ENCODE measurements around the gene ADAMTS1. TPM values are rescaled to one million over a fixed set of nuclear protein-coding genes. Genes with fewer than 3 reads are reported as not detected.

The ADAMTS1 gene
- total RNA-seq, 1 experiment from 2014 or later, result 0.26 TPM

DNA sequence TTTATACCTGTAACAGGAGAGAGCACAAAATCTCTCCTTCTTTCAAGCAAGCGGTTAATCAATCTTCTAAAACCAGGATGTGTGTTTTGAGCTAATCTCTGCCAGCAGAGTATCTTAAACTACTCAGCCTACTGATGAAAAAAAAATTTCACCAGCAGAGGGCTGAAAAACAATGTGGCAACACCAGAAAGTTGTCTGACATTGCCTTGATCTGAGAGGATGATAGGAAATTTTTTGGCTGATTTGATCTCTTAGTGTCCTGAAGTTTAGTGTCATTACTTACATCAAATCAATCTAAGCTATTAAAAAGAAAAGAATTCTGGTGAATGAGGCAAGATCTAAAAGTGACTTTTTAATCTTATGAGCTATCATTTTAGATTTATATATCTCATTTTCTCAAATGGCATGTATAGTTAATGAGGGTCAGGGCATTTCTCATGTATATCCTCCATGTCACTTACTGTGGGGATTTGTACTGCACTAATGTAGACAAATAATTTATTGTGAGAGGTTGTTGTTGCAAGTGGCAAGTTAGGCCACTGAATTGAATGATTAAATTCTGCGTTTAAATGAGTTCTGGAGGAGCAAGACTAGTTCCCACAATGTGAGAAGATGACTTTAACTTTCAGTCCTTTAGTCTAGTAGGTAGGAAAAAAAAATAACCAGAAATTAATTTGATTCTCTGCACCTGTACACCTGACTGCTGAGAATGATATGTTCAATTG lies 10.9 kb downstream of the ADAMTS1 start:
- Histone ChIP-seq H3K4me1 (replicated peaks; ENCODE audit: insufficient read depth) (no peaks in the 10 kb centered on the region), H3K79me2 (ENCODE audit: low read depth) (no peaks in the 10 kb centered on the region), H3K4me2 (no peak overlapping the region), H3F3A (ENCODE audit: insufficient read depth, low read depth) (no peaks in the 10 kb centered on the region), H3K27me3 (ENCODE audit: insufficient read depth, low read depth) (no peaks in the 10 kb centered on the region), H3K4me3 (no peak overlapping the region), H4K20me1 (ENCODE audit: insufficient read depth) (no peaks in the 10 kb centered on the region), H3K9me2 (ENCODE audit: insufficient read depth) (no peaks in the 10 kb centered on the region), H3K27ac (no peak overlapping the region), H3K9me3 (ENCODE audit: insufficient read depth, low read depth) (no peaks in the 10 kb centered on the region), H3K36me3 (ENCODE audit: low read depth) (no peaks in the 10 kb centered on the region), H2AFZ (no peak overlapping the region)
- ChIA-PET POLR2A (ENCODE audit: unreplicated experiment) (no interaction called here), CTCF (no interaction called here)
- TF ChIP-seq, protein P1, sequence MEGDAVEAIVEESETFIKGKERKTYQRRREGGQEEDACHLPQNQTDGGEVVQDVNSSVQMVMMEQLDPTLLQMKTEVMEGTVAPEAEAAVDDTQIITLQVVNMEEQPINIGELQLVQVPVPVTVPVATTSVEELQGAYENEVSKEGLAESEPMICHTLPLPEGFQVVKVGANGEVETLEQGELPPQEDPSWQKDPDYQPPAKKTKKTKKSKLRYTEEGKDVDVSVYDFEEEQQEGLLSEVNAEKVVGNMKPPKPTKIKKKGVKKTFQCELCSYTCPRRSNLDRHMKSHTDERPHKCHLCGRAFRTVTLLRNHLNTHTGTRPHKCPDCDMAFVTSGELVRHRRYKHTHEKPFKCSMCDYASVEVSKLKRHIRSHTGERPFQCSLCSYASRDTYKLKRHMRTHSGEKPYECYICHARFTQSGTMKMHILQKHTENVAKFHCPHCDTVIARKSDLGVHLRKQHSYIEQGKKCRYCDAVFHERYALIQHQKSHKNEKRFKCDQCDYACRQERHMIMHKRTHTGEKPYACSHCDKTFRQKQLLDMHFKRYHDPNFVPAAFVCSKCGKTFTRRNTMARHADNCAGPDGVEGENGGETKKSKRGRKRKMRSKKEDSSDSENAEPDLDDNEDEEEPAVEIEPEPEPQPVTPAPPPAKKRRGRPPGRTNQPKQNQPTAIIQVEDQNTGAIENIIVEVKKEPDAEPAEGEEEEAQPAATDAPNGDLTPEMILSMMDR (conservative IDR thresholded peaks at IDR 0.05), result no peak
- TF ChIP-seq EZH2 (IDR thresholded peaks at IDR 0.05; ENCODE audit: low read depth), result no peak
- DNase-seq, result no peak
- intact Hi-C loops (cut with micrococcal nuclease; ENCODE audit: unreplicated experiment), result no loop called here
- no TSS peak for BruUV-seq (replicated peaks)

DNA sequence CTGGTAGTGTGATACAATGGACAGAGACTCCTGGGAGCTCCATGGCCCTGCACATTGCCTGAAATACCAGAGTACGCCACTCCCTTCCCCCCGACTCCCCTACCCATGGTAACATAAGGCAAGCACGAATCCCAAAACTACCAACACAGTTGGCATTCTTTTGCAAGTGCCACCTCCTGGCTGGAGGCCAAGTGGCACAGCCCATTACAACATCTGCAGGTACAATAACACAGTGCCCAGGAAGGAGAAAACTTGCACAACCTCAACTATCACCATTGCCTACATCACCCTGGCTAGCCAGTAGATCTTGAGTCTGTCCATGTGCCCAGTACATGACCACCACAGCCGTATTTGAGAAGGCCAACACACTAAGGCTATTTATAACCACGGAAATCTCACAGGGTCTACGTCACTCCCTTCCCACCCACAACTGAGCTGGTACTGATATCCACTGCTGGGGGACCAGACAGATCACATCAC lies 11.7 kb downstream of the ADAMTS1 start:
- H3K36me3 ChIP-seq (ENCODE audit: low read depth), result no peaks in the 10 kb centered on the region
- no peak for DNase-seq
- intact Hi-C loops (cut with micrococcal nuclease; ENCODE audit: unreplicated experiment), result no loop called here
- no peak overlapping the region for H3K4me3 ChIP-seq
- H3F3A ChIP-seq (ENCODE audit: insufficient read depth, low read depth), result no peaks in the 10 kb centered on the region
- ChIA-PET CTCF (no interaction called here), POLR2A (ENCODE audit: unreplicated experiment) (no interaction called here)
- no peaks in the 10 kb centered on the region for H3K79me2 ChIP-seq (ENCODE audit: low read depth)
- no peak overlapping the region for H2AFZ ChIP-seq
- TF ChIP-seq, protein P1 (conservative IDR thresholded peaks at IDR 0.05), result no peak
- TF ChIP-seq EZH2 (IDR thresholded peaks at IDR 0.05; ENCODE audit: low read depth), result no peak
- no peaks in the 10 kb centered on the region for H3K4me1 ChIP-seq (replicated peaks; ENCODE audit: insufficient read depth)
- no TSS peak for BruUV-seq (replicated peaks)
- no peaks in the 10 kb centered on the region for H3K9me3 ChIP-seq (ENCODE audit: insufficient read depth, low read depth)
- H3K9me2 ChIP-seq (ENCODE audit: insufficient read depth), result no peaks in the 10 kb centered on the region
- no peaks in the 10 kb centered on the region for H3K27me3 ChIP-seq (ENCODE audit: insufficient read depth, low read depth)
- no peak overlapping the region for H3K4me2 ChIP-seq
- no peak overlapping the region for H3K27ac ChIP-seq
- no peaks in the 10 kb centered on the region for H4K20me1 ChIP-seq (ENCODE audit: insufficient read depth)

DNA sequence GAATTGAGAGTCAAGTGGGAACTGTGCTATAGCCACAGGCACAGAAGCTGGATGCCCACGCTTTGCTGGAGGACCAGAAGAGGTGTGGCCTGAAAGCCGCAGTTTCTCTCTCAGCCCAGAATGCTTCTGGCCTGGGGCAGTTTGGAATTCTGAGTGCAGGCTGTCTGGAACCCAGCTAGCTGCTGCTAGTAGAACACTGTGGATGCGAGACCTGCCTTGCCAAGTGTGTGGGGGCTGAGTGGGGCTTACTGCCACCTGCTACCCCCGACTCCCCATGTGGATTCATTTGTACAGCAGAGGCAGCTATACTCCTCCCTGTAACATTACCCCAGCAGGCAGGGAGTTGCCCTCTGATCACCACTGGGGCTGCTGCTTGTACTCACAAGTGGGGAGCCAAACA lies 12.2 kb downstream of the ADAMTS1 start:
- no peaks in the 10 kb centered on the region for H3K9me3 ChIP-seq (ENCODE audit: insufficient read depth, low read depth)
- DNase-seq, result no peak
- no peak overlapping the region for H3K4me2 ChIP-seq
- no peaks in the 10 kb centered on the region for H3F3A ChIP-seq (ENCODE audit: insufficient read depth, low read depth)
- ChIA-PET POLR2A (ENCODE audit: unreplicated experiment) (no interaction called here), CTCF (no interaction called here)
- H3K79me2 ChIP-seq (ENCODE audit: low read depth), result no peaks in the 10 kb centered on the region
- no peaks in the 10 kb centered on the region for H3K36me3 ChIP-seq (ENCODE audit: low read depth)
- no peak overlapping the region for H3K4me3 ChIP-seq
- H3K27me3 ChIP-seq (ENCODE audit: insufficient read depth, low read depth), result no peaks in the 10 kb centered on the region
- H4K20me1 ChIP-seq (ENCODE audit: insufficient read depth), result no peaks in the 10 kb centered on the region
- no peaks in the 10 kb centered on the region for H3K4me1 ChIP-seq (replicated peaks; ENCODE audit: insufficient read depth)
- intact Hi-C loops (cut with micrococcal nuclease; ENCODE audit: unreplicated experiment), result no loop called here
- H3K27ac ChIP-seq, result no peak overlapping the region
- no peaks in the 10 kb centered on the region for H3K9me2 ChIP-seq (ENCODE audit: insufficient read depth)
- no peak overlapping the region for H2AFZ ChIP-seq
- TF ChIP-seq EZH2 (IDR thresholded peaks at IDR 0.05; ENCODE audit: low read depth), result no peak
- TF ChIP-seq, protein P1 (conservative IDR thresholded peaks at IDR 0.05), result no peak
- BruUV-seq (replicated peaks), result no TSS peak

All from PC-9 (cell line).